HepG2 (cell line): ENCODE results near the gene APOA1. TPM values are rescaled to one million over a fixed set of nuclear protein-coding genes. Genes with fewer than 3 reads are reported as not detected.

Experiments used
- ELF4 ChIP-seq: sonication (generic); formaldehyde crosslinking; IDR thresholded peaks from 2 replicates; pipeline ENCODE4 v1.5.0; 2020; ENCODE audit warnings: missing genetic modification reagents, mild to moderate bottlenecking, moderate library complexity, borderline replicate concordance
- HNRNPUL1 ChIP-seq: fragments of 200-400 bp; formaldehyde crosslinking; IDR thresholded peaks from 2 replicates; pipeline ENCODE4 v1.6.1; 2017; ENCODE audit warnings: low read depth, mild to moderate bottlenecking, low read length, moderate library complexity
- KLF12 ChIP-seq: sonication (generic); formaldehyde crosslinking; IDR thresholded peaks from 2 replicates; pipeline ENCODE4 v1.4.0; 2020; ENCODE audit warnings: missing genetic modification reagents, borderline replicate concordance
- MXI1 ChIP-seq: IDR thresholded peaks from 3 replicates; pipeline ENCODE4 v1.6.1; 2012; ENCODE audit warnings: low read depth, low read length, inconsistent platforms, borderline replicate concordance
- REPIN1 ChIP-seq: sonication (generic); formaldehyde crosslinking; IDR thresholded peaks from 2 replicates; pipeline ENCODE4 v1.8.0; 2022; ENCODE audit warnings: missing genetic modification reagents, low read depth, mild to moderate bottlenecking, borderline replicate concordance
- SP140L ChIP-seq: sonication (generic); formaldehyde crosslinking; IDR thresholded peaks from 2 replicates; pipeline ENCODE4 v1.4.0; 2020; ENCODE audit warnings: missing genetic modification reagents, borderline replicate concordance
- TBX2 ChIP-seq: sonication (generic); formaldehyde crosslinking; IDR thresholded peaks from 2 replicates; pipeline ENCODE4 v1.5.0; 2020; ENCODE audit warnings: missing genetic modification reagents, mild to moderate bottlenecking, borderline replicate concordance
- ZFP41 ChIP-seq: sonication (generic); formaldehyde crosslinking; IDR thresholded peaks from 2 replicates; pipeline ENCODE4 v1.4.0; 2020; ENCODE audit warnings: mild to moderate bottlenecking, missing genetic modification reagents, borderline replicate concordance
- ZFX ChIP-seq: sonication (generic); formaldehyde crosslinking; IDR thresholded peaks from 2 replicates; pipeline ENCODE4 v1.4.0; 2020; ENCODE audit warnings: mild to moderate bottlenecking, low read depth, missing genetic modification reagents, moderate library complexity
- ZNF451 ChIP-seq: sonication (generic); formaldehyde crosslinking; IDR thresholded peaks from 2 replicates; pipeline ENCODE4 v1.5.0; 2020; ENCODE audit warnings: mild to moderate bottlenecking, missing genetic modification reagents
- ZNF773 ChIP-seq: sonication (generic); formaldehyde crosslinking; IDR thresholded peaks from 2 replicates; pipeline ENCODE4 v1.4.0; 2020; ENCODE audit warnings: missing genetic modification reagents, borderline replicate concordance
- polyA plus RNA-seq, 8 experiments: library from polyadenylated mRNA; depleted of rRNA in 3 of 8; stranded (reverse) in 7 of 8; unstranded in 1 of 8; fragments of >200 nt; fragmentation: Illumina TruSeq in 4 of 8; extraction: Trizol in 4 of 8; gene quantifications; 2 replicates each; pipeline versions ENCODE4 v1.2.1 to v1.2.3, GENCODE V29; 2011 to 2016; ENCODE audit warnings: low read depth in 4 of 8, missing spikeins in 1 of 8, mixed read lengths in 1 of 8; ENCODE audit not compliant: insufficient read depth in 1 of 8
- total RNA-seq, 5 experiments: library from RNA; depleted of rRNA; stranded (reverse); fragments of >200 nt; fragmentation: Illumina TruSeq; extraction: Trizol; gene quantifications; 2 replicates each; pipeline ENCODE4 v1.2.3, GENCODE V29; 2016; ENCODE audit warnings: low read depth in 1 of 5
- TF ChIP-seq, protein P1 (sequence below): sonication (generic); formaldehyde crosslinking; IDR thresholded peaks from 2 replicates; pipeline ENCODE4 v1.4.0; 2020; ENCODE audit warnings: mild to moderate bottlenecking, missing genetic modification reagents
- TF ChIP-seq, protein P2 (sequence below): sonication (generic); formaldehyde crosslinking; IDR thresholded peaks from 2 replicates; pipeline ENCODE4 v1.4.0; 2020; ENCODE audit warnings: missing genetic modification reagents
- TF ChIP-seq, protein P3 (sequence below): sonication (generic); formaldehyde crosslinking; IDR thresholded peaks from 2 replicates; pipeline ENCODE4 v1.9.0; 2021; ENCODE audit warnings: mild to moderate bottlenecking, missing genetic modification reagents
- TF ChIP-seq, protein P4 (sequence below): sonication (generic); formaldehyde crosslinking; IDR thresholded peaks from 2 replicates; pipeline ENCODE4 v1.8.1; 2022; ENCODE audit warnings: mild to moderate bottlenecking, missing genetic modification reagents
- TF ChIP-seq, protein P5 (sequence below): IDR thresholded peaks from 2 replicates; pipeline ENCODE4 v1.6.1; 2016; ENCODE audit warnings: missing compliant biosample characterization, missing genetic modification reagents, borderline replicate concordance

The APOA1 gene
- total and polyA plus RNA-seq, 2 of the 13 experiments (the other 11 are each of a cell fraction or from before 2014, with no cell fraction given) = 1,973 to 5,485 TPM

DNA sequence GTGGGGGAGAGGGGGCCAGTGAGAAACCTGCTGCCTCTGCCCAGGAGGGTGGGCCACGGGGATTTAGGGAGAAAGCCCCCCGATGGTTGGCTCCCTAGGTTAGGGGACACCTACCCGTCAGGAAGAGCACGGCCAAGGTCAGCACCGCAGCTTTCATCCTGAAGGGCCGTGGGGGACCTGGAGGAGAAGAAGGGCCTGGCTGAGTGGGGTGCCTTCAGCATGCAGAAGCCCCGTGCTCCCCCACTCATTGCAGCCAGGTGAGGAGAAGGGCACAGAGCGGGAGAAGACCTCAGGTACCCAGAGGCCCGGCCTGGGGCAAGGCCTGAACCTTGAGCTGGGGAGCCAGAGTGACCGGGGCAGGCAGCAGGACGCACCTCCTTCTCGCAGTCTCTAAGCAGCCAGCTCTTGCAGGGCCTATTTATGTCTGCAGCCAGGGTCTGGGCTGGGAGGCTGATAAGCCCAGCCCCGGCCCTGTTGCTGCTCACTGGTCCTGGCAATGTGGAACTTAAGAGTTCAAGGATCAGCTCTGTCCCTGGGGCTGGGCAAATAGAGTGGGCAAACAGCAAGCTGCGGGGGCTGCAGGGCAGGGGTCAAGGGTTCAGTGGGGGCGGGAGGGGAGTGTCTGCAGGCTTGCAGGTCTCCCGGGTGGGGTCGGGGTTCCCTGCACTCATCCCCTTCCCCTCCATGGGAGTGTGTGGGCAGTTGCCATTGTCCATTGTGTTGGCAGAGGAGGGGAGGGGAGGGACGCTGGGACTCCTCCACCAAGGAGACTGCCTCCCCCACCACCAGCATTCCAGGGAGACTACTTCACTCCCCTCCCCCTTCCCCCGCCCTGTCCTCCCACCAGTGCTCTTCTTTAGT is at the start of gene APOA1 (continued):
- TF ChIP-seq, protein P1, sequence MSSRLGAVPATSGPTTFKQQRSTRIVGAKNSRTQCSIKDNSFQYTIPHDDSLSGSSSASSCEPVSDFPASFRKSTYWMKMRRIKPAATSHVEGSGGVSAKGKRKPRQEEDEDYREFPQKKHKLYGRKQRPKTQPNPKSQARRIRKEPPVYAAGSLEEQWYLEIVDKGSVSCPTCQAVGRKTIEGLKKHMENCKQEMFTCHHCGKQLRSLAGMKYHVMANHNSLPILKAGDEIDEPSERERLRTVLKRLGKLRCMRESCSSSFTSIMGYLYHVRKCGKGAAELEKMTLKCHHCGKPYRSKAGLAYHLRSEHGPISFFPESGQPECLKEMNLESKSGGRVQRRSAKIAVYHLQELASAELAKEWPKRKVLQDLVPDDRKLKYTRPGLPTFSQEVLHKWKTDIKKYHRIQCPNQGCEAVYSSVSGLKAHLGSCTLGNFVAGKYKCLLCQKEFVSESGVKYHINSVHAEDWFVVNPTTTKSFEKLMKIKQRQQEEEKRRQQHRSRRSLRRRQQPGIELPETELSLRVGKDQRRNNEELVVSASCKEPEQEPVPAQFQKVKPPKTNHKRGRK = no peak
- TF ChIP-seq REPIN1 (CRISPR knock-in tag) (peak; percentile 98), ZFP41 (CRISPR knock-in tag) (peak; percentile 77; the same call in 1 of the 2 replicates), HNRNPUL1 (no peak), KLF12 (peak; percentile 67; the same call in 1 of the 2 replicates), SP140L (CRISPR knock-in tag) (no peak), ELF4 (CRISPR knock-in tag) (no peak), MXI1 (peak; percentile 72; the same call in 2 of the 3 replicates), ZNF773 (CRISPR knock-in tag) (peak; percentile 95; the same call in 1 of the 2 replicates), ZNF451 (CRISPR knock-in tag) (0 out of 2 replicates have a peak, but pooled peaks have one; percentile 41), ZFX (CRISPR knock-in tag) (peak; percentile 98), TBX2 (peak; percentile 73; the same call in 1 of the 2 replicates)
- TF ChIP-seq, protein P2, sequence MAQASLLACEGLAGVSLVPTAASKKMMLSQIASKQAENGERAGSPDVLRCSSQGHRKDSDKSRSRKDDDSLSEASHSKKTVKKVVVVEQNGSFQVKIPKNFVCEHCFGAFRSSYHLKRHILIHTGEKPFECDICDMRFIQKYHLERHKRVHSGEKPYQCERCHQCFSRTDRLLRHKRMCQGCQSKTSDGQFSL (CRISPR knock-in tag) = no peak; the same call in 1 of the 2 replicates
- TF ChIP-seq, protein P3, sequence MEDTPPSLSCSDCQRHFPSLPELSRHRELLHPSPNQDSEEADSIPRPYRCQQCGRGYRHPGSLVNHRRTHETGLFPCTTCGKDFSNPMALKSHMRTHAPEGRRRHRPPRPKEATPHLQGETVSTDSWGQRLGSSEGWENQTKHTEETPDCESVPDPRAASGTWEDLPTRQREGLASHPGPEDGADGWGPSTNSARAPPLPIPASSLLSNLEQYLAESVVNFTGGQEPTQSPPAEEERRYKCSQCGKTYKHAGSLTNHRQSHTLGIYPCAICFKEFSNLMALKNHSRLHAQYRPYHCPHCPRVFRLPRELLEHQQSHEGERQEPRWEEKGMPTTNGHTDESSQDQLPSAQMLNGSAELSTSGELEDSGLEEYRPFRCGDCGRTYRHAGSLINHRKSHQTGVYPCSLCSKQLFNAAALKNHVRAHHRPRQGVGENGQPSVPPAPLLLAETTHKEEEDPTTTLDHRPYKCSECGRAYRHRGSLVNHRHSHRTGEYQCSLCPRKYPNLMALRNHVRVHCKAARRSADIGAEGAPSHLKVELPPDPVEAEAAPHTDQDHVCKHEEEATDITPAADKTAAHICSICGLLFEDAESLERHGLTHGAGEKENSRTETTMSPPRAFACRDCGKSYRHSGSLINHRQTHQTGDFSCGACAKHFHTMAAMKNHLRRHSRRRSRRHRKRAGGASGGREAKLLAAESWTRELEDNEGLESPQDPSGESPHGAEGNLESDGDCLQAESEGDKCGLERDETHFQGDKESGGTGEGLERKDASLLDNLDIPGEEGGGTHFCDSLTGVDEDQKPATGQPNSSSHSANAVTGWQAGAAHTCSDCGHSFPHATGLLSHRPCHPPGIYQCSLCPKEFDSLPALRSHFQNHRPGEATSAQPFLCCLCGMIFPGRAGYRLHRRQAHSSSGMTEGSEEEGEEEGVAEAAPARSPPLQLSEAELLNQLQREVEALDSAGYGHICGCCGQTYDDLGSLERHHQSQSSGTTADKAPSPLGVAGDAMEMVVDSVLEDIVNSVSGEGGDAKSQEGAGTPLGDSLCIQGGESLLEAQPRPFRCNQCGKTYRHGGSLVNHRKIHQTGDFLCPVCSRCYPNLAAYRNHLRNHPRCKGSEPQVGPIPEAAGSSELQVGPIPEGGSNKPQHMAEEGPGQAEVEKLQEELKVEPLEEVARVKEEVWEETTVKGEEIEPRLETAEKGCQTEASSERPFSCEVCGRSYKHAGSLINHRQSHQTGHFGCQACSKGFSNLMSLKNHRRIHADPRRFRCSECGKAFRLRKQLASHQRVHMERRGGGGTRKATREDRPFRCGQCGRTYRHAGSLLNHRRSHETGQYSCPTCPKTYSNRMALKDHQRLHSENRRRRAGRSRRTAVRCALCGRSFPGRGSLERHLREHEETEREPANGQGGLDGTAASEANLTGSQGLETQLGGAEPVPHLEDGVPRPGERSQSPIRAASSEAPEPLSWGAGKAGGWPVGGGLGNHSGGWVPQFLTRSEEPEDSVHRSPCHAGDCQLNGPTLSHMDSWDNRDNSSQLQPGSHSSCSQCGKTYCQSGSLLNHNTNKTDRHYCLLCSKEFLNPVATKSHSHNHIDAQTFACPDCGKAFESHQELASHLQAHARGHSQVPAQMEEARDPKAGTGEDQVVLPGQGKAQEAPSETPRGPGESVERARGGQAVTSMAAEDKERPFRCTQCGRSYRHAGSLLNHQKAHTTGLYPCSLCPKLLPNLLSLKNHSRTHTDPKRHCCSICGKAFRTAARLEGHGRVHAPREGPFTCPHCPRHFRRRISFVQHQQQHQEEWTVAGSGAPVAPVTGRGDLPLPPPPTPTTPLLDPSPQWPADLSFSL (CRISPR knock-in tag) = peak; percentile 74; the same call in 1 of the 2 replicates
- TF ChIP-seq, protein P4, sequence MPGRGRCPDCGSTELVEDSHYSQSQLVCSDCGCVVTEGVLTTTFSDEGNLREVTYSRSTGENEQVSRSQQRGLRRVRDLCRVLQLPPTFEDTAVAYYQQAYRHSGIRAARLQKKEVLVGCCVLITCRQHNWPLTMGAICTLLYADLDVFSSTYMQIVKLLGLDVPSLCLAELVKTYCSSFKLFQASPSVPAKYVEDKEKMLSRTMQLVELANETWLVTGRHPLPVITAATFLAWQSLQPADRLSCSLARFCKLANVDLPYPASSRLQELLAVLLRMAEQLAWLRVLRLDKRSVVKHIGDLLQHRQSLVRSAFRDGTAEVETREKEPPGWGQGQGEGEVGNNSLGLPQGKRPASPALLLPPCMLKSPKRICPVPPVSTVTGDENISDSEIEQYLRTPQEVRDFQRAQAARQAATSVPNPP (CRISPR knock-in tag) = peak; percentile 91
- TF ChIP-seq, protein P5, sequence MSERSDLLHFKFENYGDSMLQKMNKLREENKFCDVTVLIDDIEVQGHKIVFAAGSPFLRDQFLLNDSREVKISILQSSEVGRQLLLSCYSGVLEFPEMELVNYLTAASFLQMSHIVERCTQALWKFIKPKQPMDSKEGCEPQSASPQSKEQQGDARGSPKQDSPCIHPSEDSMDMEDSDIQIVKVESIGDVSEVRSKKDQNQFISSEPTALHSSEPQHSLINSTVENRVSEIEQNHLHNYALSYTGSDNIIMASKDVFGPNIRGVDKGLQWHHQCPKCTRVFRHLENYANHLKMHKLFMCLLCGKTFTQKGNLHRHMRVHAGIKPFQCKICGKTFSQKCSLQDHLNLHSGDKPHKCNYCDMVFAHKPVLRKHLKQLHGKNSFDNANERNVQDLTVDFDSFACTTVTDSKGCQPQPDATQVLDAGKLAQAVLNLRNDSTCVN (CRISPR knock-in tag) = peak; percentile 54; the same call in 1 of the 2 replicates
